Fibroblast of skin of back (primary cell): ENCODE measurements around the gene PIK3R1.

Source experiments
- DNase-seq: peaks from one replicate; pipeline ENCODE4 v3.0.0-alpha.2; 2013

Gene PIK3R1

GRCh38 chr5:68332080-68332451 lies 116.5 kb downstream of the PIK3R1 start:
- no peak for DNase-seq

- no peak for DNase-seq
Measured at GRCh38 chr5:68332556-68332955, 117.0 kb downstream of the PIK3R1 start.

GRCh38 chr5:68333649-68334552 lies 118.3 kb downstream of the PIK3R1 start:
- peak; percentile 84 for DNase-seq

- DNase-seq, result no peak
Measured at GRCh38 chr5:68334553-68334886, 119.0 kb downstream of the PIK3R1 start.

- no peak for DNase-seq
Measured at GRCh38 chr5:68335075-68335474, 119.5 kb downstream of the PIK3R1 start.

GRCh38 chr5:68336200-68336599 lies 120.6 kb downstream of the PIK3R1 start:
- no peak for DNase-seq

GRCh38 chr5:68337235-68337634 lies 121.7 kb downstream of the PIK3R1 start:
- DNase-seq, result no peak

- DNase-seq, result peak; percentile 67
Measured at GRCh38 chr5:68339921-68340321, 124.4 kb downstream of the PIK3R1 start.

GRCh38 chr5:68341006-68341405 lies 125.5 kb downstream of the PIK3R1 start:
- no peak for DNase-seq

- no peak for DNase-seq
Measured at GRCh38 chr5:68342693-68343092, 127.1 kb downstream of the PIK3R1 start.

GRCh38 chr5:68343421-68343826 lies 127.9 kb downstream of the PIK3R1 start:
- DNase-seq, result peak; percentile 76

- peak; percentile 32 for DNase-seq
Measured at GRCh38 chr5:68344447-68345111, 129.0 kb downstream of the PIK3R1 start.

- DNase-seq, result peak; percentile 25
Measured at GRCh38 chr5:68345171-68345570, 129.6 kb downstream of the PIK3R1 start.

GRCh38 chr5:68345582-68345981 lies 130.0 kb downstream of the PIK3R1 start:
- no peak for DNase-seq

GRCh38 chr5:68347536-68347935 lies 132.0 kb downstream of the PIK3R1 start:
- no peak for DNase-seq

GRCh38 chr5:68348447-68349222 lies 133.1 kb downstream of the PIK3R1 start:
- no peak for DNase-seq

GRCh38 chr5:68350176-68350575 lies 134.6 kb downstream of the PIK3R1 start:
- DNase-seq, result no peak
